A549 (cell line): ENCODE measurements around the gene DNAI4.

Source experiments
- BHLHE40 ChIP-seq: IDR thresholded peaks from 2 replicates; pipeline ENCODE4 v1.6.1; 2012; ENCODE audit warnings: low read depth, low read length, inconsistent platforms
- CHD4 ChIP-seq: fragments of 200-600 bp; sonication (generic); IDR thresholded peaks from 2 replicates; pipeline ENCODE4 v1.6.1; 2016; ENCODE audit warnings: antibody characterized with exemption, mild to moderate bottlenecking, borderline replicate concordance
- HDAC2 ChIP-seq: fragments of 200-600 bp; sonication (generic); IDR thresholded peaks from 2 replicates; pipeline ENCODE4 v1.6.1; 2016
- JUN ChIP-seq, 2 experiments: fragments of >200 bp; sonication (Bioruptor Twin); formaldehyde crosslinking; IDR thresholded peaks; 2 replicates in 1 of 2; 3 replicates in 1 of 2; pipeline ENCODE4 v1.6.1; 2016 to 2017
- MAFK ChIP-seq: fragments of 450-650 bp; IDR thresholded peaks from 2 replicates; pipeline ENCODE4 v1.6.1; 2014; ENCODE audit not compliant: partially characterized antibody
- POLR2A ChIP-seq: IDR thresholded peaks from 2 replicates; pipeline ENCODE4 v1.6.1; 2012; ENCODE audit warnings: mild to moderate bottlenecking, low read length
- POLR2AphosphoS2 ChIP-seq: conservative IDR thresholded peaks from 2 replicates; pipeline ENCODE4 v1.6.1; 2012; ENCODE audit warnings: low read length, improper control_type of control experiment, inconsistent platforms
- TF ChIP-seq, protein P1 (sequence below): fragments of >200 bp; sonication (Bioruptor Twin); formaldehyde crosslinking; IDR thresholded peaks from 3 replicates; pipeline ENCODE4 v1.5.1; 2016

- TF ChIP-seq, protein P1, sequence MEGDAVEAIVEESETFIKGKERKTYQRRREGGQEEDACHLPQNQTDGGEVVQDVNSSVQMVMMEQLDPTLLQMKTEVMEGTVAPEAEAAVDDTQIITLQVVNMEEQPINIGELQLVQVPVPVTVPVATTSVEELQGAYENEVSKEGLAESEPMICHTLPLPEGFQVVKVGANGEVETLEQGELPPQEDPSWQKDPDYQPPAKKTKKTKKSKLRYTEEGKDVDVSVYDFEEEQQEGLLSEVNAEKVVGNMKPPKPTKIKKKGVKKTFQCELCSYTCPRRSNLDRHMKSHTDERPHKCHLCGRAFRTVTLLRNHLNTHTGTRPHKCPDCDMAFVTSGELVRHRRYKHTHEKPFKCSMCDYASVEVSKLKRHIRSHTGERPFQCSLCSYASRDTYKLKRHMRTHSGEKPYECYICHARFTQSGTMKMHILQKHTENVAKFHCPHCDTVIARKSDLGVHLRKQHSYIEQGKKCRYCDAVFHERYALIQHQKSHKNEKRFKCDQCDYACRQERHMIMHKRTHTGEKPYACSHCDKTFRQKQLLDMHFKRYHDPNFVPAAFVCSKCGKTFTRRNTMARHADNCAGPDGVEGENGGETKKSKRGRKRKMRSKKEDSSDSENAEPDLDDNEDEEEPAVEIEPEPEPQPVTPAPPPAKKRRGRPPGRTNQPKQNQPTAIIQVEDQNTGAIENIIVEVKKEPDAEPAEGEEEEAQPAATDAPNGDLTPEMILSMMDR: no peak
- TF ChIP-seq MAFK (no peak), BHLHE40 (no peak), CHD4 (no peak), POLR2AphosphoS2 (no peak), JUN (IDR thresholded peaks at IDR 0.05) (no peak), HDAC2 (no peak), POLR2A (no peak)
These were observed 5.0 kb upstream of the DNAI4 start for GRCh38 chr1:66929691-66929998.
